ENCODE measurements around the gene YIPF3.

- TF ChIP-seq CTCF (IDR thresholded peaks at IDR 0.05) (no peak), POLR2A (IDR thresholded peaks at IDR 0.05) (no peak), EP300 (IDR thresholded peaks at IDR 0.05) (no peak)
Observed at GRCh38 chr6:43493833-43494232, 22.9 kb downstream of the YIPF3 start.
